ENCODE results near the gene KIF3B. TPM values are rescaled to one million over a fixed set of nuclear protein-coding genes. Genes with fewer than 3 reads are reported as not detected.
"Not testable (repeated sequence)": the region's sequence is repeated elsewhere in the genome, so short reads cannot be mapped to it uniquely, and the experiment has no call there.

Gene KIF3B
- total RNA-seq, 1 experiment from 2014 or later, result 20.0 TPM

- TF ChIP-seq EZH2 (IDR thresholded peaks at IDR 0.05; ENCODE audit: low read length, unreplicated experiment) (no peak), CTCF (conservative IDR thresholded peaks at IDR 0.05; ENCODE audit: low read depth, low read length) (no peak), EZH2phosphoT487 (IDR thresholded peaks at IDR 0.05; ENCODE audit: borderline replicate concordance, low read length) (no peak)
- ChIA-PET CTCF (no interaction called here), POLR2A (ENCODE audit: unreplicated experiment) (no interaction called here)
- no peaks in the 10 kb centered on the region for H3K79me2 ChIP-seq (ENCODE audit: low read length)
- no peaks in the 10 kb centered on the region for H3F3A ChIP-seq (ENCODE audit: low read length, unreplicated experiment)
- H3K4me1 ChIP-seq (ENCODE audit: insufficient read depth, low read length), result peaks cover 7% of the 10 kb centered on the region; the same call in 1 of the 2 replicates
- H3K27me3 ChIP-seq (ENCODE audit: low read length), result no peaks in the 10 kb centered on the region
- no peak overlapping the region for H3K4me2 ChIP-seq (ENCODE audit: low read length)
- no peak overlapping the region for H2AFZ ChIP-seq (ENCODE audit: low read length)
- no peak for DNase-seq
- no peaks in the 10 kb centered on the region for H4K20me1 ChIP-seq (ENCODE audit: low read length)
- H3K27ac ChIP-seq (ENCODE audit: low read length), result no peak overlapping the region
- intact Hi-C loops (cut with micrococcal nuclease), result no loop called here
- no peaks in the 10 kb centered on the region for H3K36me3 ChIP-seq (ENCODE audit: low read depth, low read length)
- no TSS peak for BruUV-seq (replicated peaks)
- H3K9me3 ChIP-seq (ENCODE audit: low read length), result no peaks in the 10 kb centered on the region
- no peak for ATAC-seq
- no peaks in the 10 kb centered on the region for H3K9me2 ChIP-seq (replicated peaks; ENCODE audit: low read length)
- no peak overlapping the region for H3K4me3 ChIP-seq (ENCODE audit: low read length)
- H3K9ac ChIP-seq (ENCODE audit: low read length), result no peak overlapping the region
Observed at GRCh38 chr20:32249030-32249738, 28.3 kb upstream of the KIF3B start.

GRCh38 chr20:32251470-32251869, 26.0 kb upstream of the KIF3B start:
- H4K20me1 ChIP-seq (ENCODE audit: low read length), result no peaks in the 10 kb centered on the region
- BruUV-seq (replicated peaks), result no TSS peak
- TF ChIP-seq CTCF (conservative IDR thresholded peaks at IDR 0.05; ENCODE audit: low read depth, low read length), result no peak
- TF ChIP-seq EZH2phosphoT487 (IDR thresholded peaks at IDR 0.05; ENCODE audit: borderline replicate concordance, low read length), result no peak
- TF ChIP-seq EZH2 (IDR thresholded peaks at IDR 0.05; ENCODE audit: low read length, unreplicated experiment), result no peak
- no peak overlapping the region for H3K4me2 ChIP-seq (ENCODE audit: low read length)
- ChIA-PET POLR2A (ENCODE audit: unreplicated experiment) (no interaction called here), CTCF (no interaction called here)
- H3K36me3 ChIP-seq (ENCODE audit: low read depth, low read length), result no peaks in the 10 kb centered on the region
- H3F3A ChIP-seq (ENCODE audit: low read length, unreplicated experiment), result no peaks in the 10 kb centered on the region
- H3K4me1 ChIP-seq (ENCODE audit: insufficient read depth, low read length), result peaks cover 14% of the 10 kb centered on the region
- no peak overlapping the region for H3K4me3 ChIP-seq (ENCODE audit: low read length)
- H3K27ac ChIP-seq (ENCODE audit: low read length), result no peak overlapping the region
- no peaks in the 10 kb centered on the region for H3K9me2 ChIP-seq (replicated peaks; ENCODE audit: low read length)
- intact Hi-C loops (cut with micrococcal nuclease), result no loop called here
- H3K27me3 ChIP-seq (ENCODE audit: low read length), result no peaks in the 10 kb centered on the region
- H3K79me2 ChIP-seq (ENCODE audit: low read length), result no peaks in the 10 kb centered on the region
- H3K9ac ChIP-seq (ENCODE audit: low read length), result no peak overlapping the region
- ATAC-seq (no peak), DNase-seq (no peak)
- no peak overlapping the region for H2AFZ ChIP-seq (ENCODE audit: low read length)
- no peaks in the 10 kb centered on the region for H3K9me3 ChIP-seq (ENCODE audit: low read length)

- no peak overlapping the region for H3K9ac ChIP-seq (ENCODE audit: low read length)
- no peak overlapping the region for H2AFZ ChIP-seq (ENCODE audit: low read length)
- no peaks in the 10 kb centered on the region for H4K20me1 ChIP-seq (ENCODE audit: low read length)
- H3K9me2 ChIP-seq (replicated peaks; ENCODE audit: low read length), result no peaks in the 10 kb centered on the region
- H3K4me2 ChIP-seq (ENCODE audit: low read length), result no peak overlapping the region
- POLR2A ChIA-PET (ENCODE audit: unreplicated experiment), result no interaction called here
- no peaks in the 10 kb centered on the region for H3K79me2 ChIP-seq (ENCODE audit: low read length)
- no peak overlapping the region for H3K4me3 ChIP-seq (ENCODE audit: low read length)
- no TSS peak for BruUV-seq (replicated peaks)
- H3F3A ChIP-seq (ENCODE audit: low read length, unreplicated experiment), result no peaks in the 10 kb centered on the region
- no peak for ATAC-seq
- no peaks in the 10 kb centered on the region for H3K27me3 ChIP-seq (ENCODE audit: low read length)
- intact Hi-C loops (cut with micrococcal nuclease), result no loop called here
- H3K36me3 ChIP-seq (ENCODE audit: low read depth, low read length), result no peaks in the 10 kb centered on the region
- no peak overlapping the region for H3K27ac ChIP-seq (ENCODE audit: low read length)
- H3K9me3 ChIP-seq (ENCODE audit: low read length), result no peaks in the 10 kb centered on the region
- CTCF ChIA-PET, result no interaction called here
- TF ChIP-seq EZH2 (IDR thresholded peaks at IDR 0.05; ENCODE audit: low read length, unreplicated experiment) (no peak), EZH2phosphoT487 (IDR thresholded peaks at IDR 0.05; ENCODE audit: borderline replicate concordance, low read length) (no peak), CTCF (conservative IDR thresholded peaks at IDR 0.05; ENCODE audit: low read depth, low read length) (no peak)
- peaks cover 20% of the 10 kb centered on the region for H3K4me1 ChIP-seq (ENCODE audit: insufficient read depth, low read length)
- DNase-seq, result no peak
Observed at GRCh38 chr20:32252189-32252588, 25.3 kb upstream of the KIF3B start.

GRCh38 chr20:32260973-32261372, 16.5 kb upstream of the KIF3B start:
- POLR2A ChIA-PET (ENCODE audit: unreplicated experiment); H2AFZ ChIP-seq (ENCODE audit: low read length); ATAC-seq; BruUV-seq (replicated peaks); DNase-seq; CTCF ChIA-PET; H4K20me1 ChIP-seq (ENCODE audit: low read length); H3K9me3 ChIP-seq (ENCODE audit: low read length); intact Hi-C loops (cut with micrococcal nuclease); H3K79me2 ChIP-seq (ENCODE audit: low read length); H3K4me2 ChIP-seq (ENCODE audit: low read length); H3K27me3 ChIP-seq (ENCODE audit: low read length); H3K36me3 ChIP-seq (ENCODE audit: low read depth, low read length); H3F3A ChIP-seq (ENCODE audit: low read length, unreplicated experiment); H3K4me3 ChIP-seq (ENCODE audit: low read length); H3K9ac ChIP-seq (ENCODE audit: low read length); H3K9me2 ChIP-seq (replicated peaks; ENCODE audit: low read length); H3K27ac ChIP-seq (ENCODE audit: low read length): not testable (repeated sequence)
- H3K4me1 ChIP-seq (ENCODE audit: insufficient read depth, low read length), result peaks cover 19% of the 10 kb centered on the region
